Progenitor cell of endocrine pancreas (in vitro differentiated cells): ENCODE results near the gene BMS1. TPM values are rescaled to one million over a fixed set of nuclear protein-coding genes. Genes with fewer than 3 reads are reported as not detected.
"Not testable (repeated sequence)": the region's sequence is repeated elsewhere in the genome, so short reads cannot be mapped to it uniquely, and the experiment has no call there.

ENCODE experiments used
- DNase-seq: peaks from one replicate; pipeline ENCODE4 v3.0.0; 2021; ENCODE audit warnings: low spot score; ENCODE audit not compliant: unreplicated experiment
- H3K27ac Mint-ChIP-seq: 2 replicates; pipeline ENCODE4 v1.8.0; 2021; ENCODE audit warnings: mild to moderate bottlenecking, moderate library complexity, mixed read lengths
- H3K27me3 Mint-ChIP-seq: 2 replicates; pipeline ENCODE4 v1.8.0; 2021; ENCODE audit warnings: mixed read lengths
- H3K36me3 Mint-ChIP-seq: 2 replicates; pipeline ENCODE4 v1.8.0; 2022; ENCODE audit warnings: mixed read lengths; ENCODE audit not compliant: insufficient read depth
- H3K4me1 Mint-ChIP-seq: 2 replicates; pipeline ENCODE4 v1.8.0; 2021; ENCODE audit warnings: low read depth, mixed read lengths
- H3K4me3 Mint-ChIP-seq: 2 replicates; pipeline ENCODE4 v1.8.0; 2021; ENCODE audit warnings: low read depth, mild to moderate bottlenecking, moderate library complexity, mixed read lengths
- H3K9me3 Mint-ChIP-seq: 2 replicates; pipeline ENCODE4 v1.8.0; 2021; ENCODE audit warnings: low read depth, mixed read lengths
- total RNA-seq: library from RNA; stranded (reverse); gene quantifications from 2 replicates; pipeline ENCODE4 v1.2.1, GENCODE V29; 2021
- TF ChIP-seq, protein P1 (sequence below): fragments of 200-600 bp; sonication (generic); IDR thresholded peaks from one replicate; pipeline ENCODE4 v1.5.0; 2021; ENCODE audit warnings: antibody characterized with exemption, mild to moderate bottlenecking; ENCODE audit not compliant: unreplicated experiment

Gene BMS1
- total RNA-seq, 1 donor from 2014 or later, result 22.4 TPM

GRCh38 chr10:42830237-42830636 is 47.6 kb downstream of the BMS1 start:
- peaks cover 12% of the 10 kb centered on the region for H3K36me3 Mint-ChIP-seq
- no peaks in the 10 kb centered on the region for H3K9me3 Mint-ChIP-seq
- no peaks in the 10 kb centered on the region for H3K4me1 Mint-ChIP-seq
- no peak for DNase-seq
- H3K27me3 Mint-ChIP-seq, result no peaks in the 10 kb centered on the region
- H3K27ac Mint-ChIP-seq, result no peak overlapping the region
- TF ChIP-seq, protein P1, sequence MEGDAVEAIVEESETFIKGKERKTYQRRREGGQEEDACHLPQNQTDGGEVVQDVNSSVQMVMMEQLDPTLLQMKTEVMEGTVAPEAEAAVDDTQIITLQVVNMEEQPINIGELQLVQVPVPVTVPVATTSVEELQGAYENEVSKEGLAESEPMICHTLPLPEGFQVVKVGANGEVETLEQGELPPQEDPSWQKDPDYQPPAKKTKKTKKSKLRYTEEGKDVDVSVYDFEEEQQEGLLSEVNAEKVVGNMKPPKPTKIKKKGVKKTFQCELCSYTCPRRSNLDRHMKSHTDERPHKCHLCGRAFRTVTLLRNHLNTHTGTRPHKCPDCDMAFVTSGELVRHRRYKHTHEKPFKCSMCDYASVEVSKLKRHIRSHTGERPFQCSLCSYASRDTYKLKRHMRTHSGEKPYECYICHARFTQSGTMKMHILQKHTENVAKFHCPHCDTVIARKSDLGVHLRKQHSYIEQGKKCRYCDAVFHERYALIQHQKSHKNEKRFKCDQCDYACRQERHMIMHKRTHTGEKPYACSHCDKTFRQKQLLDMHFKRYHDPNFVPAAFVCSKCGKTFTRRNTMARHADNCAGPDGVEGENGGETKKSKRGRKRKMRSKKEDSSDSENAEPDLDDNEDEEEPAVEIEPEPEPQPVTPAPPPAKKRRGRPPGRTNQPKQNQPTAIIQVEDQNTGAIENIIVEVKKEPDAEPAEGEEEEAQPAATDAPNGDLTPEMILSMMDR, result no peak
- no peak overlapping the region for H3K4me3 Mint-ChIP-seq

- Mint-ChIP-seq H3K4me1 (no peaks in the 10 kb centered on the region), H3K27me3 (peaks cover 6% of the 10 kb centered on the region), H3K27ac (peak overlapping the region; percentile 77), H3K4me3 (no peak overlapping the region), H3K36me3 (no peaks in the 10 kb centered on the region), H3K9me3 (no peaks in the 10 kb centered on the region)
- TF ChIP-seq, protein P1, result no peak
- DNase-seq, result no peak
These were observed 53.5 kb downstream of the BMS1 start for GRCh38 chr10:42836096-42836495.

- Mint-ChIP-seq H3K27me3 (peaks cover 6% of the 10 kb centered on the region), H3K27ac (no peak overlapping the region), H3K36me3 (no peaks in the 10 kb centered on the region), H3K9me3 (no peaks in the 10 kb centered on the region), H3K4me3 (peak overlapping the region; percentile 53), H3K4me1 (no peaks in the 10 kb centered on the region)
- TF ChIP-seq, protein P1, result no peak
- DNase-seq, result no peak
These were observed 54.3 kb downstream of the BMS1 start for GRCh38 chr10:42836771-42837468.

DNA sequence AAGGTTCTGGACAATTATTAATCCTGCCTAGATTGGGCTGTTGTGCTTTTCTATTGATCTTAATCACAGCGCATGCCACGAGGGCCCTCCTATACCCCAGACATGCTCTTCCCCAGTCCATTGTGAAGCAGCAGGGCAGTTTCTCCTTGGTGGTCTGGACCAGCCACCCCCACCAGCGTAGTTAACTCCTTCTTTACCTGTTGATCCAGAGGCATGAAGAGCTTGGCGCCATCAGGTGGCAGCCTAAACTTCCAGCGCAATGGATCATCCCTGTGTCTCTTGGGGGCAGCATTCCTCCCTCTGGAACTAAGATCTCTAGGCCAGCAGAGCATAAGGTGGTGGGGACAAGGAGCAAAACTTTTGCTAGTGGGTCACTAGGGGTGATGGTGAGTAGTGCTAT is 62.2 kb downstream of the BMS1 start:
- DNase-seq, H3K36me3 Mint-ChIP-seq, H3K4me1 Mint-ChIP-seq, H3K4me3 Mint-ChIP-seq, H3K9me3 Mint-ChIP-seq, H3K27ac Mint-ChIP-seq, H3K27me3 Mint-ChIP-seq: not testable (repeated sequence)

- not testable (repeated sequence) for H3K9me3 Mint-ChIP-seq, H3K27me3 Mint-ChIP-seq, H3K4me3 Mint-ChIP-seq, H3K4me1 Mint-ChIP-seq, DNase-seq, H3K36me3 Mint-ChIP-seq, H3K27ac Mint-ChIP-seq
These were observed 64.7 kb downstream of the BMS1 start for GRCh38 chr10:42847261-42847660.

DNA sequence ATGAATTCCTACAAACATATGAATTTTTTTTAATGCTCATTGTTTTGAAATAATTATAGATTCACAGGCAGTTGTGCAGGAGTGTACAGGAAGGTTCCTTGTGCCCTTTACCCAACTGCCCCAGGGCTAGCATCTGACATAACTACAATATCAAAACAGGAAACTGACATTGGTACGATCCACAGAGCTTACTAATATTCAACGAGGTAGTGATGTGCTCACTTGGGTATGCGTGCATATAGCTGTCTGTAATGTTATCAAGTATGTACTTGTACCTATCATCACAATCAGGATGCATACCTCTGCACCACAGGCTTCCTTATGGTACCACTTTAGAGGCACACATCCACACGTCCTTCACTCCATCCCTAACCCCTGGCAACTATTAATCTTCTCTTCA is 68.3 kb downstream of the BMS1 start:
- no peak for DNase-seq
- TF ChIP-seq, protein P1, result no peak
- peaks cover 7% of the 10 kb centered on the region for H3K9me3 Mint-ChIP-seq
- H3K27me3 Mint-ChIP-seq, result peaks cover 5% of the 10 kb centered on the region
- no peaks in the 10 kb centered on the region for H3K4me1 Mint-ChIP-seq
- H3K4me3 Mint-ChIP-seq, result no peak overlapping the region
- H3K27ac Mint-ChIP-seq, result no peak overlapping the region
- H3K36me3 Mint-ChIP-seq, result no peaks in the 10 kb centered on the region
